ENCODE results near the gene TRAF7. TPM values are rescaled to one million over a fixed set of nuclear protein-coding genes. Genes with fewer than 3 reads are reported as not detected.
A peak's percentile ranks its signal among the peaks of the same experiment; 100 is the strongest.

Gene TRAF7
- total RNA-seq, 1 donor, result 90.5 TPM

- DNase-seq (ENCODE audit: low read depth in 2 of 3, low spot score in 2 of 3), result no peak
Observed at GRCh38 chr16:2212362-2213324, 57.1 kb downstream of the TRAF7 start.

DNA sequence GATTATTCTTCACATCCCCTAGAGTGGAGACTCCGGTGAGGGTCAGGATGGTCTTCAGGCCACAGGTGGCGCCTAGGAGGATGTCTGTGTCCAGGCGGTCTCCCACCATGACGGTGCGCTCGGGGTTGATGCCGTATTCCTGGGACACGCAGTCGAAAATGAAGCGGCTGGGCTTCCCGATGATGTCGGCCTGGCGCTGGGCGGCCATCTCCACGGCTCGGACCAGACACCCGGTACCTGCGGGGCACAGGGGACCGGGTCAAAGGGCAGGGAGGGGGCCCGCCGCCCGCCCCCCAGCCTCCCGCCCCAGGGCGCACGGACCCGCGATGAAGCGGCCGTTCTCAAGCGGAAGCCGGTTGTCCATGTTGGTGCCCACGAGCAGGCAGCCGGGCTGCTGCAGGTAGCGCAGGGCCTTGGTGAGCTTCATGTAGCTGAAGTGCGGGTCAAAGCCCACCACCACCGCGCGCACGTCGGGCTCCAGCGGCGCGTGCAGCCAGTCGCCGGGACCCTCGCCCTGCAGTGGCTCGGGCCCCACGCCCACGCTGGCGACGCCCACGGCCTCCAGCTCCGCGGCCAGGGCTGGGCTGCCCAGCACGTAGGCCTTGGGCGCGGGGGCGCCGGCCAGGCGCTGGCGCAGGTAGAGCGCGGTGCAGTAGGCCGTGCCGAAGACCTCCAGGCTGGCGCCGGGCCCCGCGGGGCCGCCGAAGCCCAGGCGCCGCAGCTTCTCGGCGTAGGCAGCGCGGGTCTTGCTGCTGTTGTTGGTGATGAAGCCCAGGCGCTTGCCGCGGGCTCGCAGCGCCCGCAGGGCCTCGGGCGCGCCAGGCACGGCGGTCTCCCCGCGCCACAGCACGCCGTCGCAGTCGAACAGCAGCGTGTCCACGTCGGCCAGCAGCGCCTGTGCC is 58.5 kb downstream of the TRAF7 start:
- DNase-seq (ENCODE audit: low read depth in 2 of 3, low spot score in 2 of 3), result peak in 1 of 3 donors; percentile 42

GRCh38 chr16:2214719-2214968 is 59.1 kb downstream of the TRAF7 start, which contains the start of gene PGP:
TSS of gene PGP (minus strand) at chr16:2214840. CDS start at chr16:2214777, 63 bp downstream.
- no peak for DNase-seq (ENCODE audit: low read depth in 2 of 3, low spot score in 2 of 3)

DNA sequence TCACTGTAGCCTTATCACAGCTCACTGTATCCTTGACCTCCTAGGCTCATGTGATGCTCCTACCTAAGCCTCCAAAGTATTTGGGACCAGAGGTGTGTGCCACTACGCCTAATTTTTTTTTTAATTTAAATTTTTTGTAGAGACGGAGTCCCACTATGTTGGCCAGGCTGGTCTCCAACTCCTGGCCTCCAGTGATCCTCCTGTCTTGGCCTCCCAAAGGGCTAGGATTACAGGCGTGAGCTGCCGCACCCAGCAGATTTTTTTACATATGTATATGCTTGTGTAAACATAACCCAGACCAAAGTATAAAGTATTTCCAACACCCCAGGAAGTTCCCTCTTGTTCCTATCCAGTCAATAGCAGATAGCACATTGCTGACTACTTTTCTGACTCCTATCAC is 60.7 kb downstream of the TRAF7 start:
- DNase-seq (ENCODE audit: low read depth in 2 of 3, low spot score in 2 of 3), result no peak

DNA sequence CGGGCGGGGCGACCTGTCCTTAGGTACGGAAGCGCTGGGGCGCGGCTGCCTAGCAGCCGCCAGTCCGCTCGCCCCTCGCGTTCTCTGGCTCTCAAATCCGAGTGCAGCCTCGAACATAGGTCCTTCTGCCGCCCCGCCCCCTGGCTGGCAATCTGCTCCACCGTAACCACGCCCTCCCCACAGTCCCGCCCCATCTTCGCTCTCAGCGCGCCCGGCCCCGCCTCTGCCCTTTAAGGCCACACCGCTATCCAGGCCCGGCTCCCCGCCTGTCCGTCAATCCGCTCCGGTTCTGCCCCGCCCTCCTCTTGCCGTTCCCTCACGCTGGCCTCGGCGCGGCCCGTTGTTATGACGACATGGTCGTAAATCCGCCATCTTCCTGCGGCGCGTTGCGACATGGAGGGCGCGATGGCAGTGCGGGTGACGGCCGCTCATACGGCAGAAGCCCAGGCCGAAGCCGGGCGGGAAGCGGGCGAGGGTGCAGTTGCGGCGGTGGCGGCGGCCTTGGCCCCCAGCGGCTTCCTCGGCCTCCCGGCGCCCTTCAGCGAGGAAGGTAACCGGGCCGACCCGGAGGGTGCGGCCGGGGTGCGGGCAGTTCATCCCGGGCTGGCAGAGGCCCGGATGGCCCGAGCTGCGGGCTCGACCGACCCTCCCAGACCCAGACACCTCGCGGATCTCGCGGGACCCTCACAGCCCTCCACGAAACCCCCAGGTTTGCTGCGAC is 67.8 kb downstream of the TRAF7 start, which contains the start of gene E4F1:
Gene E4F1 (plus strand): TSS at position 371 of the 721 bp plus-strand sequence. CDS start 23 bp downstream, at position 394.
- DNase-seq (ENCODE audit: low read depth in 2 of 3, low spot score in 2 of 3), result peak; percentile 95 to 100 (median 99)

DNA sequence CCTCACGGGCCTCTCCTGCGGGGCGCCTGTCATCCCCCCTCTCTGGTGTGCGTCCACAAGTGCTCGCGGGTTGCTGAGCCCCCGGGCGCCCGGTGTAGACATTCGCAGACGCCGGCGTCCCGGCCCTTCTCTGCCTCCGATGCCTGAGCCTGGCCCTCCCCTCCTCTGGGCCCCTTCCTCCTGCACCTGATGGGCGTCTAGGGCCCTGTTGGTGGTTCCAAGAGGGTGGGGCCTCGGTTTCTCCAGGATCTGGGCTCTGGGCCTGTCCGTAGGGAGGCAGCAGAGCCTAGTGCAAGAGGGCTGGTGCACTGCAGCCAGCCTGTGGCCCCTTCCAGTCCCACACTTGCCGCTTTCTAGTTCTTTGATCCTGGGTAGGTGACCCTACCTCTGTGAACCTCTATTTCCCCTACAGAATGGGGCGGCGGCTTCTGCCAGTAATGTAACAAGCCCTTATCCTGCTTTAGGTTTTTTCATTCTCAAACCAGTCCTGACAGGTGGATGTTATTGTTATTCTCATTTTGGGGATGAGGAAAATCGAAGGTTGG is 68.4 kb downstream of the TRAF7 start:
- DNase-seq (ENCODE audit: low read depth in 2 of 3, low spot score in 2 of 3), result peak in 2 of 3 donors; percentile 28 to 29

DNA sequence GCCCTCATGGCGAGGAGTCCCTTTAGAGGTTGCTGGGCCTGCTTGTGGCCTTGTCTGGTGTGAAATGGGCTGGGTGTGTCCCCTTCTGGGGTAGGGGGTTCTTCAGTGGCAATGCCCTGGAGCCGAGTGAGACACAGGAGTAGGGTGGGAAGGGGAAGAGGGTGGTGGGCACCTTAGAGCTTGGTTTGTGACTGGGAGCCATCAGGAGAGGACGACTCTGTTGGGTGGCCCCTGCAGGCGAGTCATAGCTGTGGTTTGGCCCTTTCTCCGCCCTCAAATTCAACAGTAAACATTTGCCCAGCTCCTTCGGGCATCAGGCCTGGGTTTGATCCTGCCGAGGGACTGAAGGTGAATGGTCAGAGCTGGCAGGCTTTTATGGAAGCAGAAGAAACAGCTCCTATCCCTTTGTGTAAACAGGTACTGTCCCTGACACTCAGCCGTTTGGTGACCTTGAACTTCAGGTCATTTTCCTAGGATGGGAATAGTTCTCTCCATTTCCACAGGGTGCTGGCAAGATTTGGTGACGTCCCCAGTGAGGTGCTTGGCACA is 70.7 kb downstream of the TRAF7 start:
- no peak for DNase-seq (ENCODE audit: low read depth in 2 of 3, low spot score in 2 of 3)

DNA sequence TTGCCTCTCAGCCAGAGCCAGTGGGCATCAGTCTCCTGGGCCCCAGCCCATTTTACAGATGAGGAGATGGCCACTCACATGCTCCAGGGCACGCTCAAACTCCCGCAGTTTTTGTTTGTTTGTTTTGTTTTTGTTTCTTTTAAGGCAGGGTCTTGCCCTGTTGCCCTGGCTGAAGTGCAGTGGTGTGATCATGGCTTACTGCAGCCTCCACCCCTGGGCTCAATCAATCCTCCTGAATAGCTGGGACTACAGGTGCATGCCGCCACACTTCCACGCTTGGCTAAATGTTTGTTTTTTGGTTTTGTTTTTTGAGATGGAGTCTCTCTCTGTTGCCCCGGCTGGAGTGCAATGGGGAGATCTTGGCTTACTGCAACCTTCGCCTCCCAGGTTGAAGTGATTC is 71.3 kb downstream of the TRAF7 start:
- DNase-seq (ENCODE audit: low read depth in 2 of 3, low spot score in 2 of 3), result no peak

Small RNA genes lying within 50 kb of the gene (small RNA-seq; reads per million reads assigned to genes)
- not detected for gene MIR3180-5
- gene MIR4516, result not detected
- gene RF00019, result not detected
- gene SNORD60, result not detected

Other genes with a start within 250 kb of the TRAF7 start
- gene HS3ST6, start 237.4 kb upstream of the TRAF7 start, total RNA-seq, result not detected
- 40.1 TPM for gene MSRB1, start 212.6 kb upstream of the TRAF7 start, total RNA-seq
- not detected for gene RPL3L, start 201.1 kb upstream of the TRAF7 start, total RNA-seq
- 138 TPM for gene NDUFB10, start 196.2 kb upstream of the TRAF7 start, total RNA-seq
- gene RPS2, start 191.0 kb upstream of the TRAF7 start, total RNA-seq, result 14,735 TPM
- 0.54 TPM for gene RNF151, start 188.9 kb upstream of the TRAF7 start, total RNA-seq
- 62.7 TPM for gene TBL3, start 183.7 kb upstream of the TRAF7 start, total RNA-seq
- gene NOXO1, start 174.3 kb upstream of the TRAF7 start, total RNA-seq, result not detected
- gene GFER, start 171.6 kb upstream of the TRAF7 start, total RNA-seq, result 14.5 TPM
- 4.3 TPM for gene SYNGR3, start 165.8 kb upstream of the TRAF7 start, total RNA-seq
- gene ZNF598, start 146.0 kb upstream of the TRAF7 start, total RNA-seq, result 34.7 TPM
- gene NPW, start 136.0 kb upstream of the TRAF7 start, total RNA-seq, result 3.8 TPM
- 8.6 TPM for gene NHERF2, start 128.9 kb upstream of the TRAF7 start, total RNA-seq
- gene NTHL1, start 107.9 kb upstream of the TRAF7 start, total RNA-seq, result 73.2 TPM
- 71.1 TPM for gene TSC2, start 107.8 kb upstream of the TRAF7 start, total RNA-seq
- gene PKD1, start 19.9 kb upstream of the TRAF7 start, total RNA-seq, result 125 TPM
- 0.27 TPM for gene RAB26, start 7.2 kb upstream of the TRAF7 start, total RNA-seq
- under 0.01 TPM for gene CASKIN1, start 40.8 kb downstream of the TRAF7 start, total RNA-seq
- gene MLST8, start 49.7 kb downstream of the TRAF7 start, total RNA-seq, result 87.5 TPM
- 1.3 TPM for gene BRICD5, start 55.1 kb downstream of the TRAF7 start, total RNA-seq
- gene PGP, start 59.1 kb downstream of the TRAF7 start, total RNA-seq, result 12.9 TPM
- gene E4F1, start 67.8 kb downstream of the TRAF7 start, total RNA-seq, result 52.0 TPM
- 0.54 TPM for gene DNASE1L2, start 80.7 kb downstream of the TRAF7 start, total RNA-seq
- gene ECI1, start 95.8 kb downstream of the TRAF7 start, total RNA-seq, result 53.9 TPM
- 144 TPM for gene RNPS1, start 112.3 kb downstream of the TRAF7 start, total RNA-seq
- 8.1 TPM for gene ABCA3, start 184.9 kb downstream of the TRAF7 start, total RNA-seq